Head of caudate nucleus (tissue), 42 donors: Measurements from ENCODE around the gene MUC20.
"Not testable (repeated sequence)": the region's sequence is repeated elsewhere in the genome, so short reads cannot be mapped to it uniquely, and the experiment has no call there.

Experiments
- DNase-seq, 42 donors: peaks; one replicate each; pipeline versions ENCODE4 v3.0.0 to v3.0.0-alpha.2; 2020 to 2021; ENCODE audit warnings: mixed read lengths in 7 of 42
- intact Hi-C: fragments of 100-400 bp; cut with DNase I; formaldehyde crosslinking; loops from one replicate; pipeline ENCODE4 v1.15.0; 2022

MUC20 gene

GRCh38 chr3:195720831-195721506, at the start of gene MUC20:
Gene MUC20, plus strand, starts transcription at chr3:195720978. Its CDS starts 30 bp downstream, at chr3:195721008.
- DNase-seq = peak in 2 of 42 donors; percentile 15 to 17
- intact Hi-C loops = not testable (repeated sequence)

- intact Hi-C loops, DNase-seq: not testable (repeated sequence)
These were observed 49.5 kb upstream of the MUC20 start for GRCh38 chr3:195671283-195671682.

- DNase-seq, intact Hi-C loops: not testable (repeated sequence)
These were observed 47.1 kb upstream of the MUC20 start for GRCh38 chr3:195673711-195674110.

- intact Hi-C loops, DNase-seq: not testable (repeated sequence)
These were observed 42.3 kb upstream of the MUC20 start for GRCh38 chr3:195678391-195679015.

GRCh38 chr3:195680690-195681089, 40.1 kb upstream of the MUC20 start:
- DNase-seq, intact Hi-C loops: not testable (repeated sequence)

- intact Hi-C loops, DNase-seq: not testable (repeated sequence)
These were observed 39.2 kb upstream of the MUC20 start for GRCh38 chr3:195681458-195682103.

GRCh38 chr3:195682104-195682742, 38.6 kb upstream of the MUC20 start:
- not testable (repeated sequence) for DNase-seq

GRCh38 chr3:195683722-195684526, 36.9 kb upstream of the MUC20 start:
- intact Hi-C loops, DNase-seq: not testable (repeated sequence)

More at GRCh38 chr3:195682104-195682742, 38.6 kb upstream of the MUC20 start:
- intact Hi-C loops = not testable (repeated sequence)

GRCh38 chr3:195684527-195685257, 36.1 kb upstream of the MUC20 start:
- DNase-seq, intact Hi-C loops: not testable (repeated sequence)

- intact Hi-C loops = not testable (repeated sequence)
- peak in 1 of 42 donors; percentile 35 for DNase-seq
These were observed 34.1 kb upstream of the MUC20 start for GRCh38 chr3:195686537-195687208.

- intact Hi-C loops = not testable (repeated sequence)
- DNase-seq = peak in 1 of 42 donors; percentile 32
These were observed 33.5 kb upstream of the MUC20 start for GRCh38 chr3:195687209-195687760.

GRCh38 chr3:195688471-195689183, 32.2 kb upstream of the MUC20 start:
- DNase-seq = peak in 1 of 42 donors; percentile 26
- intact Hi-C loops = not testable (repeated sequence)

- peak in 1 of 42 donors; percentile 41 for DNase-seq
- intact Hi-C loops = not testable (repeated sequence)
These were observed 31.4 kb upstream of the MUC20 start for GRCh38 chr3:195689184-195690070.

- intact Hi-C loops = no loop called here
- no peak for DNase-seq
These were observed 29.8 kb upstream of the MUC20 start for GRCh38 chr3:195690951-195691350.

- intact Hi-C loops = not testable (repeated sequence)
These were observed 29.0 kb upstream of the MUC20 start for GRCh38 chr3:195691596-195692353.

More at GRCh38 chr3:195691596-195692353, 29.0 kb upstream of the MUC20 start:
- DNase-seq = not testable (repeated sequence)
